ENCODE measurements around the gene CCDC32. TPM values are rescaled to one million over a fixed set of nuclear protein-coding genes. Genes with fewer than 3 reads are reported as not detected.

The CCDC32 gene
- total and polyA plus RNA-seq, 2 of the 13 experiments (the other 11 are each of a cell fraction or from before 2014, with no cell fraction given): 10.8 to 23.2 TPM

DNA sequence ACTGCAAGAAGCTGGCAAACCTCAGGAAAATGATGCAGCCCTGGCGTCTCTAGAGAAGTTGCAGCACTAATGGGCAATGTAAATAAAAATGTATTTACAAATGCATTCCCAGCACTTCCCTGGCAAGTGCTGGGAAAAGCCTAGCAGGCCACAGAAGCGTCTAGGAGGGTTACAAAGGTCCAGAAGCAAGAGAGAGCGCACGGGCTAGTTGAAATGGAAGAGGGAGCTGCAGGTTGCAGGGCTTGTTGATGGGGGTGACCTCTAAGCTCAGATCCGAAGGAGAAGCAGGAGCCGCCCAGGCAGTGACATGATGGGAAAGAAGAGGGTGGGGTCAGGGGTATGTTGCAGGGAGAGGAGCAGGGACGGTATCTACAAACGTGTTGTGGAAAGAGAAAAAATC, 26.5 kb upstream of the CCDC32 start (continued):
- TF ChIP-seq, protein P1, sequence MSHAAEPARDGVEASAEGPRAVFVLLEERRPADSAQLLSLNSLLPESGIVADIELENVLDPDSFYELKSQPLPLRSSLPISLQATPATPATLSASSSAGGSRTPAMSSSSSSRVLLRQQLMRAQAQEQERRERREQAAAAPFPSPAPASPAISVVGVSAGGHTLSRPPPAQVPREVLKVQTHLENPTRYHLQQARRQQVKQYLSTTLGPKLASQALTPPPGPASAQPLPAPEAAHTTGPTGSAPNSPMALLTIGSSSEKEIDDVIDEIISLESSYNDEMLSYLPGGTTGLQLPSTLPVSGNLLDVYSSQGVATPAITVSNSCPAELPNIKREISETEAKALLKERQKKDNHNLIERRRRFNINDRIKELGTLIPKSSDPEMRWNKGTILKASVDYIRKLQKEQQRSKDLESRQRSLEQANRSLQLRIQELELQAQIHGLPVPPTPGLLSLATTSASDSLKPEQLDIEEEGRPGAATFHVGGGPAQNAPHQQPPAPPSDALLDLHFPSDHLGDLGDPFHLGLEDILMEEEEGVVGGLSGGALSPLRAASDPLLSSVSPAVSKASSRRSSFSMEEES (CRISPR knock-in tag; IDR thresholded peaks at IDR 0.05): no peak
- TF ChIP-seq, protein P2, sequence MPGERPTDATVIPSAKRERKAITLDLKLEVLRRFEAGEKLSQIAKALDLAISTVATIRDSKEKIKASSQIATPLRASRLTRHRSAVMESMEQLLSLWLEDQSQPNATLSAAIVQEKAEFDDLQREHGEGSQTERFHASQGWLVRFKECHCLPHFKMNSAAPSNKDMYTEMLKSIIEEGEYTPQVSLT (CRISPR knock-in tag; IDR thresholded peaks at IDR 0.05; ENCODE audit: borderline replicate concordance, low read depth): no peak
- TF ChIP-seq FOXP1 (IDR thresholded peaks at IDR 0.05) (no peak), FOXP1 (CRISPR knock-in tag; IDR thresholded peaks at IDR 0.05) (no peak), MTA1 (CRISPR knock-in tag; IDR thresholded peaks at IDR 0.05; ENCODE audit: borderline replicate concordance) (no peak), ZMYM3 (CRISPR knock-in tag; IDR thresholded peaks at IDR 0.05) (0 out of 2 replicates have a peak, but pooled peaks have one; percentile 12), MYC (CRISPR knock-in tag; IDR thresholded peaks at IDR 0.05; ENCODE audit: borderline replicate concordance) (no peak), FOXM1 (CRISPR knock-in tag; IDR thresholded peaks at IDR 0.05) (no peak), PAX8 (CRISPR knock-in tag; IDR thresholded peaks at IDR 0.05; ENCODE audit: borderline replicate concordance) (no peak), FOXA1 (IDR thresholded peaks at IDR 0.05) (0 out of 2 replicates have a peak, but pooled peaks have one; percentile 16), FOXA1 (CRISPR knock-in tag; IDR thresholded peaks at IDR 0.05) (peak; percentile 26; the same call in 1 of the 2 replicates), NFRKB (IDR thresholded peaks at IDR 0.05) (no peak), ZNF224 (CRISPR knock-in tag; IDR thresholded peaks at IDR 0.05) (no peak)
- TF ChIP-seq, protein P3, sequence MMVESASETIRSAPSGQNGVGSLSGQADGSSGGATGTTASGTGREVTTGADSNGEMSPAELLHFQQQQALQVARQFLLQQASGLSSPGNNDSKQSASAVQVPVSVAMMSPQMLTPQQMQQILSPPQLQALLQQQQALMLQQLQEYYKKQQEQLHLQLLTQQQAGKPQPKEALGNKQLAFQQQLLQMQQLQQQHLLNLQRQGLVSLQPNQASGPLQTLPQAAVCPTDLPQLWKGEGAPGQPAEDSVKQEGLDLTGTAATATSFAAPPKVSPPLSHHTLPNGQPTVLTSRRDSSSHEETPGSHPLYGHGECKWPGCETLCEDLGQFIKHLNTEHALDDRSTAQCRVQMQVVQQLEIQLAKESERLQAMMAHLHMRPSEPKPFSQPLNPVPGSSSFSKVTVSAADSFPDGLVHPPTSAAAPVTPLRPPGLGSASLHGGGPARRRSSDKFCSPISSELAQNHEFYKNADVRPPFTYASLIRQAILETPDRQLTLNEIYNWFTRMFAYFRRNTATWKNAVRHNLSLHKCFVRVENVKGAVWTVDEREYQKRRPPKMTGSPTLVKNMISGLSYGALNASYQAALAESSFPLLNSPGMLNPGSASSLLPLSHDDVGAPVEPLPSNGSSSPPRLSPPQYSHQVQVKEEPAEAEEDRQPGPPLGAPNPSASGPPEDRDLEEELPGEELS (CRISPR knock-in tag; IDR thresholded peaks at IDR 0.05): peak; percentile 44; the same call in 1 of the 2 replicates
- TF ChIP-seq, protein P4, sequence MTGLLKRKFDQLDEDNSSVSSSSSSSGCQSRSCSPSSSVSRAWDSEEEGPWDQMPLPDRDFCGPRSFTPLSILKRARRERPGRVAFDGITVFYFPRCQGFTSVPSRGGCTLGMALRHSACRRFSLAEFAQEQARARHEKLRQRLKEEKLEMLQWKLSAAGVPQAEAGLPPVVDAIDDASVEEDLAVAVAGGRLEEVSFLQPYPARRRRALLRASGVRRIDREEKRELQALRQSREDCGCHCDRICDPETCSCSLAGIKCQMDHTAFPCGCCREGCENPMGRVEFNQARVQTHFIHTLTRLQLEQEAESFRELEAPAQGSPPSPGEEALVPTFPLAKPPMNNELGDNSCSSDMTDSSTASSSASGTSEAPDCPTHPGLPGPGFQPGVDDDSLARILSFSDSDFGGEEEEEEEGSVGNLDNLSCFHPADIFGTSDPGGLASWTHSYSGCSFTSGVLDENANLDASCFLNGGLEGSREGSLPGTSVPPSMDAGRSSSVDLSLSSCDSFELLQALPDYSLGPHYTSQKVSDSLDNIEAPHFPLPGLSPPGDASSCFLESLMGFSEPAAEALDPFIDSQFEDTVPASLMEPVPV (CRISPR knock-in tag; IDR thresholded peaks at IDR 0.05): no peak
